Prostate gland (tissue), 2 donors: ENCODE results near the gene CIAPIN1.
A peak's percentile ranks its signal among the peaks of the same experiment; 100 is the strongest.

Experiments
- POLR2A ChIP-seq: fragments of 450-650 bp; IDR thresholded peaks from one replicate; pipeline ENCODE4 v1.6.1; 2016; ENCODE audit warnings: antibody characterized with exemption, mild to moderate bottlenecking
- POLR2AphosphoS5 ChIP-seq: sonication (generic); formaldehyde crosslinking; IDR thresholded peaks from one replicate; pipeline ENCODE4 v1.6.1; 2017; ENCODE audit warnings: antibody characterized with exemption
- TF ChIP-seq, protein P1 (sequence below), 4 experiments: fragments of 200-600 bp in 2 of 4; fragments of 450-650 bp in 2 of 4; sonication (generic) in 2 of 4; IDR thresholded peaks; 1 replicate in 3 of 4; 2 replicates in 1 of 4; pipeline ENCODE4 v1.5.1; 2016 to 2019; ENCODE audit warnings: antibody characterized with exemption in 4 of 4, mild to moderate bottlenecking in 2 of 4, moderate library complexity in 2 of 4

DNA sequence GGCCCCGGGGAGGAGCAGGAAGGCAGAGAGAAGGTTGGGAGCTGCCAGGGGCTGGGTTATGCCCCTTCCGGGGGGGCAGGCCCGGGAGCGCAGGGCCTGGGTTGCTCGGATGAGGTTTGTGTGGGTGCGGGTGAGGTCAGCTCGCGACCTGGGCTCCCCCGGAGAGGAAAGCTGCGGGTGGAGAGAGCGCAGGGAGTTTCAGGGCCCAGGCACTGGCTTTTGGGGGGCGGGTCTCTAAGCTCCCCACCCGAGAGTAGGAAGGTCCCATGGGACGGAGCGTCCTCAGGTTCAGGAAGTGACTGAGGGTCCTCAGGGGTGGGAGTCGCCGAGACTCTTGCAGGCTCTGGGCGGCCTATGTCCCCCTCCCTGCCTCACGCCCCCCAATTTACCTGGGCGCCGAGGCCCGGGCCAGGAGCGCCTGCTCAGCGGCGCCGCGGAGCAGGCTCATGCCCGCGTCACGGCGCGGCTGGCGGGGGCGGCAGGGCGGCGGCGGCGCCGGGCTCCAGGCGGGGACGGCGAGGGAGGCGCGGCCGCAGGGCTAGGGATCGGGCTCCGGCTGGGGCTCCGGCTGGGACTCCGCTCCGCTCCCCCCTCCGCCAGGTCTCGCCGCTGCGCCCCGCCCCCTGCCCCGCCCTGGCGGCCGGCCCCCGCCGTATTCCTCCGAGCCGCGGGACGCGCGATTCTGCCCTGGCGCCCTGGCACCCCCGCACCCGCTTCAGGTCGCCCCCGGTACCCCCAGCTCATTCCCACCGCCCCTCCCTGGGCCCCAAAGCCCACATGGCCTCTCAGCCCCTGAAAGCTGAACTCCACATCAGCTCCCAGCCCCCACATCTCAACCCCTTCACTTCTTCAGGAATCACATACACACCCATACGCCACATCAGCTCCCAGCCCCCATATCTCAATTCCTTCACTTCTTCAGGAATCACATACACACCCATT, 39.0 kb upstream of the CIAPIN1 start, which contains the start of gene DOK4:
- TF ChIP-seq, protein P1, sequence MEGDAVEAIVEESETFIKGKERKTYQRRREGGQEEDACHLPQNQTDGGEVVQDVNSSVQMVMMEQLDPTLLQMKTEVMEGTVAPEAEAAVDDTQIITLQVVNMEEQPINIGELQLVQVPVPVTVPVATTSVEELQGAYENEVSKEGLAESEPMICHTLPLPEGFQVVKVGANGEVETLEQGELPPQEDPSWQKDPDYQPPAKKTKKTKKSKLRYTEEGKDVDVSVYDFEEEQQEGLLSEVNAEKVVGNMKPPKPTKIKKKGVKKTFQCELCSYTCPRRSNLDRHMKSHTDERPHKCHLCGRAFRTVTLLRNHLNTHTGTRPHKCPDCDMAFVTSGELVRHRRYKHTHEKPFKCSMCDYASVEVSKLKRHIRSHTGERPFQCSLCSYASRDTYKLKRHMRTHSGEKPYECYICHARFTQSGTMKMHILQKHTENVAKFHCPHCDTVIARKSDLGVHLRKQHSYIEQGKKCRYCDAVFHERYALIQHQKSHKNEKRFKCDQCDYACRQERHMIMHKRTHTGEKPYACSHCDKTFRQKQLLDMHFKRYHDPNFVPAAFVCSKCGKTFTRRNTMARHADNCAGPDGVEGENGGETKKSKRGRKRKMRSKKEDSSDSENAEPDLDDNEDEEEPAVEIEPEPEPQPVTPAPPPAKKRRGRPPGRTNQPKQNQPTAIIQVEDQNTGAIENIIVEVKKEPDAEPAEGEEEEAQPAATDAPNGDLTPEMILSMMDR (IDR thresholded peaks at IDR 0.05), result no peak
- TF ChIP-seq POLR2A (peak; percentile 10), POLR2AphosphoS5 (no peak)
